Panc1 (cell line): ENCODE data around the gene CYP1A2. TPM values are rescaled to one million over a fixed set of nuclear protein-coding genes. Genes with fewer than 3 reads are reported as not detected.

ENCODE experiments used
- ATAC-seq: fragments of 200-7000 bp; cut with Tn5 transposase; 2 replicates; pipeline ENCODE4 v1.9.1; 2020; ENCODE audit warnings: mild to moderate bottlenecking, moderate library complexity
- BruUV-seq: library from RNA; stranded (reverse); fragments of 400-500 nt; replicated peaks from 2 replicates; lab custom pipeline; 2021; lab: Mats Ljungman, UMichigan
- CTCF ChIA-PET: fragments of 300-600 bp; sonication (Branson Sonifier 250); formaldehyde crosslinking; loops from one replicate; lab custom pipeline; 2022; ENCODE audit warnings: antibody characterized with exemption; lab: Charles Lee
- POLR2A ChIA-PET: fragments of 300-600 bp; sonication (Branson Sonifier 250); formaldehyde crosslinking; loops from one replicate; lab custom pipeline; 2022; ENCODE audit warnings: antibody characterized with exemption; lab: Charles Lee
- DNase-seq: peaks from one replicate; pipeline ENCODE4 v3.0.0-alpha.2; 2010; ENCODE audit warnings: low read depth, low spot score
- H3K27ac ChIP-seq: 2 replicates; pipeline ENCODE4 v1.5.1; 2011; ENCODE audit warnings: mild to moderate bottlenecking, low read length, inconsistent platforms
- H3K27me3 ChIP-seq: fragments of 200-500 bp; sonication (Bioruptor generic); 2 replicates; pipeline ENCODE4 v1.6.0; 2014; ENCODE audit warnings: low read length, inconsistent platforms; ENCODE audit not compliant: control insufficient read depth, insufficient read depth
- H3K36me3 ChIP-seq: fragments of 200-500 bp; sonication (Bioruptor generic); 2 replicates; pipeline ENCODE4 v1.5.1; 2014; ENCODE audit warnings: inconsistent platforms, mild to moderate bottlenecking, low read length, moderate library complexity; ENCODE audit not compliant: control insufficient read depth, insufficient read depth
- H3K4me1 ChIP-seq: 2 replicates; pipeline ENCODE4 v1.5.1; 2011; ENCODE audit warnings: inconsistent platforms, mild to moderate bottlenecking, low read length, moderate library complexity; ENCODE audit not compliant: control insufficient read depth, insufficient read depth
- H3K4me3 ChIP-seq, 2 experiments: 2 replicates each; pipeline ENCODE4 v1.5.1; 2011 to 2012; ENCODE audit warnings: low read depth in 2 of 2, low read length in 2 of 2, mild to moderate bottlenecking in 2 of 2, inconsistent platforms in 1 of 2, moderate library complexity in 1 of 2
- H3K9me3 ChIP-seq: fragments of 200-500 bp; sonication (Bioruptor generic); 2 replicates; pipeline ENCODE4 v1.5.1; 2014; ENCODE audit warnings: low read depth, mild to moderate bottlenecking, inconsistent platforms, low read length, moderate library complexity; ENCODE audit not compliant: control insufficient read depth, insufficient read depth
- CTCF ChIP-seq: fragments of 450-650 bp; IDR thresholded peaks from 2 replicates; pipeline ENCODE4 v1.5.1; 2017; ENCODE audit warnings: mild to moderate bottlenecking
- POLR2AphosphoS5 ChIP-seq: IDR thresholded peaks from 2 replicates; pipeline ENCODE4 v1.6.1; 2012; ENCODE audit warnings: mild to moderate bottlenecking, low read depth, low read length, moderate library complexity
- REST ChIP-seq, 2 experiments: IDR thresholded peaks; 2 replicates each; pipeline ENCODE4 v1.6.1; 2011 to 2012; ENCODE audit warnings: low read depth in 2 of 2, control low read depth in 1 of 2, low read length in 1 of 2, mild to moderate bottlenecking in 1 of 2, moderate library complexity in 1 of 2; ENCODE audit not compliant: insufficient read depth in 1 of 2
- SIN3A ChIP-seq: IDR thresholded peaks from 2 replicates; pipeline ENCODE4 v1.6.1; 2012; ENCODE audit warnings: low read depth, mild to moderate bottlenecking, low read length, moderate library complexity, borderline replicate concordance; ENCODE audit not compliant: insufficient read depth
- TCF7L2 ChIP-seq: IDR thresholded peaks from 2 replicates; pipeline ENCODE4 v1.6.1; 2011; ENCODE audit warnings: mild to moderate bottlenecking, low read depth, low read length, inconsistent platforms
- in situ Hi-C: cut with HindIII; loops from 2 replicates; pipeline ENCODE4 v1.10.0; 2016; ENCODE audit warnings: low sequenced_read_pairs, low pct_unique_long_range_greater_than_20kb
- intact Hi-C: fragments of 100-400 bp; cut with micrococcal nuclease; formaldehyde crosslinking; loops from one replicate; pipeline ENCODE4 v1.10.0; 2022; ENCODE audit not compliant: unreplicated experiment
- total RNA-seq: library from RNA; stranded (reverse); gene quantifications from one replicate; pipeline ENCODE4 v1.2.1, GENCODE V29; 2021; ENCODE audit not compliant: unreplicated experiment

The CYP1A2 gene
- total RNA-seq, 1 experiment from 2014 or later, result not detected

DNA sequence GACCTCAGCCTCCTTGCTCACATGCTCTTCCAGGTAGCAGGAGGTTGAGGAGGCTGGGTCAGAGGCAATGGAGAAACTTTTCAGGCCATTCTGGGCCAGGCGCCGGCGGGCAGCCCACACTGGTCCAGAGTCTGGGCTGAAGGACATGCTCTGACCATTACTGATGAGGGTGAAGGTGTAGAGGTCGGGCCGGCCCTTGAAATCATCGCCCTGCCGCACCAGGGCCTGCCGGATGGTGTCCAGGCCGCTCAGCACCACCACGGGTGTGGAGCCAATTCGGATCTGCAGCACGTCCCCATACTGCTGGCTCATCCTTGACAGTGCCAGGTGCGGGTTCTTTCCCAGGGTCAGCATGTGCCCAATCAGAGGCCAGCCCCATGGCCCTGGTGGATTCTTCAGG, 26.1 kb upstream of the CYP1A2 start:
- ChIA-PET POLR2A (no interaction called here), CTCF (no interaction called here)
- Histone ChIP-seq H3K27me3 (peaks cover 2% of the 10 kb centered on the region; the same call in 1 of the 2 replicates), H3K4me1 (no peaks in the 10 kb centered on the region), H3K4me3 (no peak overlapping the region), H3K9me3 (no peaks in the 10 kb centered on the region), H3K27ac (no peak overlapping the region), H3K36me3 (no peaks in the 10 kb centered on the region)
- TF ChIP-seq CTCF (no peak), SIN3A (no peak), TCF7L2 (no peak), POLR2AphosphoS5 (no peak), REST (IDR thresholded peaks at IDR 0.05; ENCODE audit: insufficient read depth in 1 of 2, low read depth in 2 of 2, low read length in 1 of 2) (no peak)
- ATAC-seq (no peak), DNase-seq (no peak)
- intact Hi-C loops, result no loop called here
- no TSS peak for BruUV-seq
- in situ Hi-C loops, result no loop called here

DNA sequence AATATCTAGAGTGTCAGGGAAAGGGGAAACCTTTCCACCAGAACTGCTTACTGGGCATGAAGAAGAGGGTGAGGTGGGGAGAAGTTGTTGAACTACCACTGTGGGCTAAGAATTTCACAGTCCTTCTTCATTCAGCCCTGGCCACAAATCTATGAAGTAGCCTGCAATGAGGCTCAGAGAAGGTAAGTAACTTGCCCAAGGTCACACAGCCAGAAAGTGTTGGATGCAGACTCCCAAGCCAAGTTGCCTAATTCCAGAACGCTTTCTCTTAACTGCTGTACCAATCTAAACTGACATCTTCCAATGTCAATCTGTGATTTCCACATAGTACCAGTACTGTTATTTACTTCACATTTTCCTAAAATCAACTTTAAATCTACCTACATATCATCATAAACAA, 25.5 kb upstream of the CYP1A2 start:
- Histone ChIP-seq H3K4me1 (no peaks in the 10 kb centered on the region), H3K9me3 (no peaks in the 10 kb centered on the region), H3K4me3 (no peak overlapping the region), H3K36me3 (no peaks in the 10 kb centered on the region), H3K27me3 (peaks cover 2% of the 10 kb centered on the region; the same call in 1 of the 2 replicates), H3K27ac (no peak overlapping the region)
- DNase-seq, result no peak
- ChIA-PET CTCF (no interaction called here), POLR2A (interaction anchor here (0.6 kb wide), 2 partner anchors 71 to 170 kb away, joined by 5 to 6 read pairs; no protein-coding TSS in a partner anchor)
- TF ChIP-seq CTCF (no peak), TCF7L2 (no peak), POLR2AphosphoS5 (no peak), SIN3A (no peak), REST (IDR thresholded peaks at IDR 0.05; ENCODE audit: insufficient read depth in 1 of 2, low read depth in 2 of 2, low read length in 1 of 2) (no peak)
- BruUV-seq, result no TSS peak
- in situ Hi-C loops (no loop called here), intact Hi-C loops (no loop called here)
- no peak for ATAC-seq
